Retina (tissue), 1 donor: ENCODE results near the gene DCC.
"Not testable (repeated sequence)": the region's sequence is repeated elsewhere in the genome, so short reads cannot be mapped to it uniquely, and the experiment has no call there.

Experiments used
- DNase-seq: peaks from one replicate; pipeline ENCODE4 v3.0.0-alpha.2; 2016

DCC gene

DNA sequence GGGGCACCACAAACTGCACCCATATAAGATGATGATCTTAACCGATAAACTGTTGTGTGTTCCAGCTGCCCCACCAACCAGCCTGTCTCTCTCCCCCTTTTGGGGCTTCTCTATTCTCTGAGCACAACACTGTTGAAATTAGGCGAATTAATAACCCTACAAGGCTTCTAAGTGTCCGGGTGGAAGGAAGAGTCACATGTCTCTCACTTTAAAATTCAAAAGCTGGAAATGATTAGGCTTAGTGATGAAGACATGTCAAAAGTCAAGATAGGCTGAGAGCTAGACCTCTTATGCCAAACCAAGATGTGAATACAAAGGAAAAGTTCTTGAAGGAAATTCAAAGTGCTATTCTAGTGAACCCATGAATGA, 1102.4 kb downstream of the DCC start:
- DNase-seq = no peak

DNA sequence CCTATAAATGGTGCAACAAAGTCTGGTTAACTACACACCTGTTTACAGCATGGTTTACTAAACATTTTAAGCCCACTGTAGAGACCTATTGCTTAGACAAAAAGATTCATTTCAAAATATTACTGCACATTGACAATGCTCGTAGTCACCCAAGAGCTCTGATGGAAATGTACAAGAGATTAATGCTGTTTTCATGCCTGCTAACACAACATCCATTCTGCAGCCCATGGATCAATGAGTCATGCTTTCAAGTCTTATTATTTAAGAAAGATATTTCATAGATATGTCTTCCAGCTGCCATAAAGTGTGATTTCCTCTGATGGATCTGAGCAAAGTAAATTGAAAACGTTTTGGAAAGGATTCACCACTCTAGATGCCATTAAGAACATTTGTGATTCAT, 1103.3 kb downstream of the DCC start:
- no peak for DNase-seq

DNA sequence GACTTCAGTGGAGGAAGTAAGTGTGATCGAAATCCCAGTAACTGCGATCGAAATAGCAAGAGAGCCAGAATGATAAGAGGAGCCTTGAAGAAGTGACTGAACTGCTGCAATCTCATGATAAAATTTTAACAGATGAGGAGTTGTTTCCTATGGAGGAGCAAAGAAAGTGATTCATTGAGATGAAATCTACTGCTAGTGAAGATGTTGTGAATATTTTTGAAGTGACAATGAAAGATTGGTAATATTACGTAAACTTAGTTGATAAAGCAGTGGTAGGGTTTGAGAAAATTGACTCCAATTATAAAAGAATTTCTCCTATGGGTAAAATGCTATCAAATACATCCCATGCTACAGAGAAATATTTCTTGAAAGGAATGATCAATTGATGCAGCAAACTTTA, 1103.8 kb downstream of the DCC start:
- no peak for DNase-seq

DNA sequence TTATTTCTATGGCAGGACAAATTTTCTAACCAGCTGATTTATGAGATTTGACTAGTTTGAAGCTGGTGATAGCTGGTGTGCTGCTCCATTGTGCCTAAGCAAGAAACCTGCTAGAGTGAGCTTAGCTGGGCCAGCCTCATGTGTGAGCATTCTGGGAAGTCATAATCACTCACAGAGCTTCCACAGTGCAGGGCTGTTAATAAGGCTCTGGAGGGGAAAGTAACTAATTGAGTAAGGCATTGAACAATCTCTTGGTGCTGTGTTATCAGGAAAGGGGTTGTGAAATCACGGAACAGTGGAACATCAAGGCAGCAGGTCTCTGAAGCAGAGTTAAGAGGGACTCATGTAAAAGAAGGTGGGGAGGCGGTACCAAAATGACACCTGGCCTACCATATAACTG, 1111.9 kb downstream of the DCC start:
- no peak for DNase-seq

GRCh38 chr18:53457068-53457467, 1117.1 kb downstream of the DCC start:
- DNase-seq = no peak

DNA sequence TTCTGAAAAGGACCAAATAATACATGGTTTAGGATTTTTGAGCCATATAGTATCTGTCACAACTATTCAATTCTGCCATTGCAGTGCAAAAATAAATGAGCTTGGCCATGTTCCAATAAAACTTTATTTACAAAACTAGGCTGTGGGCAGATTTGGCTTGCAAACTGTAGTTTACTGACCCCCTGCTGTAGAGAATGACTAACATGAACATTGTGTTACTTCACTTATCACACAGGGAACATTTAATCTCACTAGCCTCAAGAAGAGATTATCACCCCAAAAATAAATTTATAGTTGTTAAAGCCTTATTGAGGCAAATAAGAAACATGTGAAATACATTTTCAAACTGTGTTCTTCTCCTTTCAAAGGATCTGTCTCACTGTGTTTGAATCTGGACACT, 1118.3 kb downstream of the DCC start:
- no peak for DNase-seq

- DNase-seq = peak; percentile 14
These were observed 1119.1 kb downstream of the DCC start for GRCh38 chr18:53458944-53459580.

DNA sequence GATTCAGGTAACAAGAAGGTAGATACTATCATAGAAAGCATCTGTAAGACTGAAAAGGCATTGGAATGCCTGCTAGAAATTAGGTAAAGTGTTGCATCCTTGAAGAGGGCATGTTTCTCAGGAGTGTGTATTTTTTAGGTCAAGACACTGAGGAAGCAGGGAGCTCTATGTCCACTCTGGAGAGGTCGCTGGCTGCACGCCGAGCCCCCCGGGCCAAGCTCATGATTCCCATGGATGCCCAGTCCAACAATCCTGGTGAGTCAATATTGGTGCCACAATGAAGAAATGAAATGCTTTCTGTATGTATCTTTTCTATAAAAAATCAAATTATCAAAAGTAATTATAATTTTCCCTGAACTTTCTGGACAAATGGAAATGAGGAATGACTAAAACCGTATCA, 1127.8 kb downstream of the DCC start:
- no peak for DNase-seq

- DNase-seq = not testable (repeated sequence)
These were observed 1128.2 kb downstream of the DCC start for GRCh38 chr18:53468173-53468572.

DNA sequence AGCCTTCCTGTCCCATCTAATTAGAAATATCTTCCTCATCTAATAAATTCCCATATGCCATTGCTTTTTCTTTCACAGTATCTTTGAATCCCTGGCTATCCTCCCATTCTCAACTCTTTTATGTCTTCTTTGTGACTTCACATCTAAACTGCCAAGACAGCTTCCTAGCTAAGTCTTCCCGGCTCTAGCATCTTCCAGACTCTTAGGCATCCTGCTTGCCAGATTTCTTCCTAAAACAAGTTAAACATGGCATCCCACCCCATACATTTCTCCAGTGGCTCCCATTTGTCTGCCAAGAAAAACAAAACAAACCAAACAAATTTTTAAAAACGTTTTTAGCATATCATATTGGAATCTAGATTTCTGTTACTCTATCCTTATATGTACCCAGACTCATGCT, 1132.5 kb downstream of the DCC start:
- no peak for DNase-seq

- DNase-seq = no peak
These were observed 1138.2 kb downstream of the DCC start for GRCh38 chr18:53478155-53478554.

DNA sequence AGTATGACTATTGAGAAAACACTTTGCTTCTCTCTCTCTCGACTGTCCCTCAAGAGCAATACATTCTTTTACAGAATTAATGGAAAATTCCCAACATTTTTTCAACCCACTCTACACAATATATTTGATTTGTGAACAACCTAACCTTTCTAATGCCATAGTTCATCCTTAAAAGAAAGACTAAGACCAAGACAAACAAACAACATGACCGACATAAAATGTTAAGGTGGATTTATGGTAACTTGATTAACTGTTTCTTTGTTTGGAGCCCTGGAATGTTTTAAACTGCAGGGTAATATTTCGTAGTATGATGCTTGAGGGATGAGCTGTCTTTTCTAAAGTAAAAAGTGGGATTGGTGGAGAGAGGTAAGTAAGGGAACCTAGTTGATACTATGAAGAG, 1146.3 kb downstream of the DCC start:
- no peak for DNase-seq

DNA sequence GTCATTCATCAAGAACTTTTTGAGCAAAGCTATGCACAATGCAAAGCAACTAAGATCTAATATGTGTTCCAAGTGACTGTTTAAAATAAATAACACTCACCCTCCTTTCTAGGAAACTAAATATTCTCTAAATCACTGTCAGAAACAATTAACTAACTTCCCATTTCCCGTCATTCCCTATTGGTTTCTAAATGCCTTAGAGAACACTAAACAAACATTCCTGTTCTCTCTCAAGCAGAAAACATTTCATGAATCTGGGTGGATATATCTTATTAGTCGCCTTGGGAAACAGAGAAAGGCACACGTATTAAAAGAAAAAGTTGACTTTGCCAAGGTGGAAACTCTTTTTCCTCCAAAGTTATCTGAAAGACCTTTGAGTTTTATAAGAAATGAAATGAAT, 1149.3 kb downstream of the DCC start:
- DNase-seq = peak; percentile 34

DNA sequence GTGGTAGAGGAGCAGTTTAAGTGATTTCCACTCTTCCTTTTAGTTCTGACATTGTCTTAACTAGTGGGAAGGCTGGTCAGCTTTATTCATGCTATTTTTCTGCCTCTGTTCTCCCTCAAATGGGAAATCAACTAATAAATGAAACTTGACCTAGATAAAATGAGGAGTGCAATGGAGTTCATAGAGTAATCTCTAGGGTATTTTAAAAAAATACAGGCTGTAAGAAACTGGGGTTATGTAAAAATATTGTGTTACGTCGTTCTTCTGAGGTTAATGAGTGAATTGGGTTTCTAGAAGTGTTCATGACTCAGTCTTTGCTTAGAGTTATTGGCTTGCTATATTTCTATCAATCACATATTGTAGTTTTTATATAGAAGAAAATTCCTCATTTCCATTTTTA, 1150.0 kb downstream of the DCC start:
- DNase-seq = no peak

- DNase-seq = no peak
These were observed 1156.0 kb downstream of the DCC start for GRCh38 chr18:53496028-53496427.

DNA sequence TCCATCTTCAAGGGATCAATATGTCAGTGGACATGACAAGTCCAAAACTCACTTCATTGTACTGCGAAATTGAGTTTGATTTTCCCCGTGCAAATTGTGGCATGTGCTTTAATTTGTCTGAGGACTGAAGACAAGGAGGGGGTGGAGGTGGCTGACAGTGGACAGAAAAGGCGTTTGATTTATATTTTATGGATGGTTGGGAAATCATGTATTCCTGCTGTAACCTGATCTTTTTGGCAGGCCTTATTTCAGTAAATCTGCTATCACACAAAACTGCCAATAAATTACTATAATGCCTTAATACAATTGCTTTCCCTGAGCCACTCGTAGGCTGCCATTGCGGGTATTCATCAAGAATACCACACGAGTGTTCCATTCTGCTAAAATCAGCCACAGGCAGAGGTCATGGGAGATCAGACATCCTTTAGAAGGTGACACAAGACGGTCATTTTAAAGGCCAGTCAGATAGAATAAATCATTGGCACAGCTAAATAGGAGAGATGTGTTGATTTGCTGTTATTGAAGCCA, 1164.0 kb downstream of the DCC start:
- peak; percentile 33 for DNase-seq

GRCh38 chr18:53508529-53508928, 1168.5 kb downstream of the DCC start:
- DNase-seq = no peak

DNA sequence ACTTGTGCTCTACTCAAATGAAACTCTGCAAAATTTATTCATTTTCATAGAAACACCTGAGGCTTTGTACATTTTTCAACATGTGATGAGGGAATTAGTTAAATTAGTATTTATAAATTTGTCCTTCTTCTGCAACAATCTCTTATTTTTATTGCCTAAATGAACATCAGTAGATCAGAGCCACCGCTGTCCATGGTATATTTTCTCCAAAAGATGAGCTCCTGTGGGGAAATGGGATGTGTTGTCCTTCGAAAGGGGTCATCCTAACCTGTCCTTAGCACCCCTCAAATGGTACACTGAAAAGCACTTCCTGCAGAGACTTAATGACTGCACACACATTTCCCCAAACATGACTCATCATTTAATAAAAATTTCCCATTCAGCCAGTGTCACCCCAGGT, 1169.9 kb downstream of the DCC start:
- DNase-seq = no peak

DNA sequence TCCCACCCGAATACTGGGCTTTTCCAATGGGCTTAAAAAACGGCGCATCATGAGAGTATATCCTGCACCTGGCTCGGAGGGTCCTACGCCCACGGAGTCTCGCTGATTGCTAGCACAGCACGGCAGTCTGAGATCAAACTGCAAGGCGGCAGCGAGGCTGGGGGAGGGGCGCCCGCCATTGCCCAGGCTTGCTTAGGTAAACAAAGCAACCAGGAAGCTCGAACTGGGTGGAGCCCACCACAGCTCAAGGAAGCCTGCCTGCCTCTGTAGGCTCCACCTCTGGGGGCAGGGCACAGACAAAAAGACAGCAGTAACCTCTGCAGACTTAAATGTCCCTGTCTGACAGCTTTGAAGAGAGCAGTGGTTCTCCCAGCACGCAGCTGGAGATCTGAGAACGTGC, 1171.7 kb downstream of the DCC start:
- DNase-seq = not testable (repeated sequence)

DNA sequence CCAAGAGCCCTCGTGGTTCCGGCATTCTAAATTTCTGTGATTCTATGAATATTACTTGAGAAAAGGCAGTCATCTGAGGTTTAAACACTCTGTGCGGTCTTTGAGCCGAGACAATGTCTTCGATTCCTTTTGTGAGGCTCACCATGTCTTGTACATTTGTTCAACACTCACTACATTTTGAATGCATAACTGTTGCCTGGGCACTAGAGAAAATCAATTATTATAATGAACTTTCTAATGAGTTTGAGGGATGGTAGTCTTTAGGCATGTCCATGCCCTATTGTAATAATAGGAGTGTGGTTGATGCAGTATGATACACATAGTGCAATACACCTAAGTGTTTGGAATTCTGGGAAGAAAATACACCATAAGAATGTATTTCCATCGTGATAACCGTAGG, 1181.1 kb downstream of the DCC start:
- no peak for DNase-seq

- DNase-seq = no peak
These were observed 1186.3 kb downstream of the DCC start for GRCh38 chr18:53526101-53526870.

DNA sequence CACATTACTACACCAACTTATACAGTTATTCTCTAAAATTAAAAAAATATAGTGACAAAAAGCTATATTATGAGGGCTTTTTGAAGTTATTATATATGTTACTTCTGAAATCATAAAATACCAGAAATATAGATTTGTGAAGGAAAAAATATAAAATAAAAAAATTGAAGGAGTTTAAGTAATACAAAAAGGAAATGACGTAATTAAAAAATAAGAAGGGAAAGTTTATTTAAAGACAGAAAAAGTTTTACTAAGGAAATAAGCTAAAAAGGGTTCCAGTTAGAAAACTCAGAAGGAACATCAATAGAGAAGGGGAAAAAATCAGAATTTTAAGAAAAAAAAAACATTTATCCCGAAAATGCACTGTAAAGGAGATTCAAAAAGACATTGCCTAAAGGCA, 1187.4 kb downstream of the DCC start:
- no peak for DNase-seq

DNA sequence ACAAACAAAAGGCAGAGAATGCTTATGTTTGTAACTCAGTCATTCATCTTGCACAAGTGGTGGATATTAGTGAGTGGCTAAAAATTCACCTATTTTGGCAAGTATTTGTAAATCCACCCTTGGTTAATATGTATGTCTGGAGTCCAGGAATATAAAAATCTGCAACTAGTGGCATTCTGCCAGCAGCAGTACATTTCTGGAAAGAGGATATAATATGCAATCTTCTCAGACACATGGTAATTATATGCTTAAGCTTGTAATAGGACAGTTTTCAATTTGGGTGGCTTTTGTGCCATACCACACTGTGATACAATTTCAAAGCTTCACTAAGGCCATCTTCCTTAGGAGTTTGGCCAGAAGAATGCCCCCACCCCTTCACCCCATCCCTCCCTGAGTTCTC, 1191.2 kb downstream of the DCC start:
- DNase-seq = no peak

DNA sequence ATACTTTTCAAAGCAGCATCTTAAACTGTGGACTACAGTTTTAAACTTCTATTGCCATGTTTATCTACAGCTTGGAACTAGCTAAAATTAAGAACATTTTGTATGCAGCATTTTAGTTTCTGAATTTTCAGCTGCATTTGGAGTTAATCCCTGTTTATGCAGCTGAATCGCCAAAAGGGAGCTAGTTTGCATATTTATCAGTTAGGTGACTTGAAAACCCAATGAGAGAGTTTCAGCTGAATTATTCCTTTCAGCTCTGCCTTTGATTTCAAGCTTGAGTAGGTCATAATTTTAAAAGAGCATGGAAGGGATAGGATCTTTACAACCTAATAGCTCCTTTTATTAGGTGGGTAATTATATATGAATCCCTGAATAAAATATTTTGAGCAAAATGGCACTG, 1191.9 kb downstream of the DCC start:
- no peak for DNase-seq

- no peak for DNase-seq
These were observed 1194.2 kb downstream of the DCC start for GRCh38 chr18:53534203-53534602.
